Endothelial cell of umbilical vein (primary cell): ENCODE results near the gene NFS1. TPM values are rescaled to one million over a fixed set of nuclear protein-coding genes. Genes with fewer than 3 reads are reported as not detected.
"Not testable (repeated sequence)": the region's sequence is repeated elsewhere in the genome, so short reads cannot be mapped to it uniquely, and the experiment has no call there.

Experiments used
- BruUV-seq: library from RNA; stranded (reverse); fragments of 400-500 nt; replicated peaks from 2 replicates; lab custom pipeline; 2021; lab: Mats Ljungman, UMichigan
- CTCF ChIA-PET: fragments of 300-600, 350-600 bp; sonication (Branson Sonifier 250); formaldehyde crosslinking; loops from one replicate; lab custom pipeline; 2021; ENCODE audit warnings: antibody characterized with exemption, inconsistent platforms; lab: Charles Lee
- POLR2A ChIA-PET: fragments of 300-600, 350-600 bp; sonication (Branson Sonifier 250); formaldehyde crosslinking; loops from one replicate; lab custom pipeline; 2021; ENCODE audit warnings: antibody characterized with exemption, inconsistent platforms; lab: Charles Lee
- DNase-seq: peaks from one replicate; pipeline ENCODE4 v3.0.0-alpha.2; 2011; ENCODE audit warnings: low read depth, low spot score
- FAIRE-seq: peaks from 2 replicates; lab custom pipeline; 2011; peaks lifted over from hg19 to GRCh38; lab: Jason Lieb, UNC
- H2AFZ ChIP-seq: 2 replicates; pipeline ENCODE4 v1.6.0; 2012; ENCODE audit warnings: low read depth, low read length, control low read depth, inconsistent platforms
- H3K27ac ChIP-seq: 2 replicates; pipeline ENCODE4 v1.5.1; 2011; ENCODE audit warnings: low read depth, mild to moderate bottlenecking, control low read depth, low read length, moderate library complexity; ENCODE audit not compliant: insufficient read depth
- H3K27me3 ChIP-seq, 2 experiments: 2 replicates each; pipeline versions ENCODE4 v1.6.0 to v1.6.1; 2011; ENCODE audit warnings: low read length in 2 of 2, mixed read lengths in 1 of 2; ENCODE audit not compliant: control insufficient read depth in 2 of 2, insufficient read depth in 2 of 2
- H3K36me3 ChIP-seq, 2 experiments: 2 replicates in 1 of 2; 3 replicates in 1 of 2; pipeline ENCODE4 v1.5.1; 2011; ENCODE audit warnings: low read length in 2 of 2, mild to moderate bottlenecking in 1 of 2, moderate library complexity in 1 of 2; ENCODE audit not compliant: control insufficient read depth in 2 of 2, insufficient read depth in 2 of 2; ENCODE audit errors: extremely low read depth in 1 of 2
- H3K4me1 ChIP-seq: 3 replicates; pipeline ENCODE4 v1.5.1; 2011; ENCODE audit warnings: mild to moderate bottlenecking, low read length; ENCODE audit not compliant: control insufficient read depth, insufficient read depth; ENCODE audit errors: extremely low read depth
- H3K4me2 ChIP-seq: 2 replicates; pipeline ENCODE4 v1.6.1; 2011; ENCODE audit warnings: low read length, control low read depth, mixed read lengths; ENCODE audit not compliant: insufficient read depth
- H3K4me3 ChIP-seq, 3 experiments: fragments of 200-600 bp in 1 of 3; sonication (generic), shearing (Covaris generic) in 1 of 3; replicated peaks in 1 of 3; 2 replicates each; pipeline ENCODE4 v1.5.1; 2011 to 2016; ENCODE audit warnings: control low read depth in 3 of 3, low read length in 3 of 3, mild to moderate bottlenecking in 2 of 3, inconsistent platforms in 1 of 3, low read depth in 1 of 3, moderate library complexity in 1 of 3; ENCODE audit not compliant: insufficient read depth in 1 of 3
- H3K79me2 ChIP-seq: 2 replicates; pipeline ENCODE4 v1.6.0; 2012; ENCODE audit warnings: low read length, inconsistent platforms; ENCODE audit not compliant: control insufficient read depth, insufficient read depth
- H3K9ac ChIP-seq: replicated peaks from 2 replicates; pipeline ENCODE3; 2011; ENCODE audit warnings: low read length, control low read depth; ENCODE audit not compliant: insufficient read depth; ENCODE audit errors: extremely low read depth
- H3K9me1 ChIP-seq: replicated peaks from 3 replicates; pipeline ENCODE4 v1.6.0; 2011; ENCODE audit warnings: mild to moderate bottlenecking, low read length; ENCODE audit not compliant: control insufficient read depth, insufficient read depth; ENCODE audit errors: extremely low read depth
- H3K9me3 ChIP-seq: replicated peaks from 2 replicates; pipeline ENCODE4 v1.5.1; 2012; ENCODE audit warnings: low read length, inconsistent platforms; ENCODE audit not compliant: control insufficient read depth, insufficient read depth
- H4K20me1 ChIP-seq: replicated peaks from 2 replicates; pipeline ENCODE3; 2011; ENCODE audit warnings: mild to moderate bottlenecking, low read length; ENCODE audit not compliant: control insufficient read depth, insufficient read depth; ENCODE audit errors: extremely low read depth
- EZH2 ChIP-seq: IDR thresholded peaks from 2 replicates; pipeline ENCODE4 v1.6.1; 2012; ENCODE audit warnings: borderline replicate concordance, low read depth, mild to moderate bottlenecking, moderate library complexity, low read length, inconsistent platforms; ENCODE audit not compliant: severe bottlenecking
- FOS ChIP-seq: IDR thresholded peaks from 2 replicates; pipeline ENCODE4 v1.6.1; 2011; ENCODE audit warnings: mild to moderate bottlenecking, low read length, moderate library complexity, borderline replicate concordance; ENCODE audit not compliant: insufficient read depth
- GATA2 ChIP-seq: IDR thresholded peaks from 2 replicates; pipeline ENCODE4 v1.7.0; 2011; ENCODE audit warnings: low read depth, mild to moderate bottlenecking, moderate library complexity, mixed read lengths, low read length; ENCODE audit not compliant: insufficient read length, insufficient read depth
- JUN ChIP-seq: IDR thresholded peaks from 2 replicates; pipeline ENCODE4 v1.6.1; 2011; ENCODE audit warnings: borderline replicate concordance, low read depth; ENCODE audit not compliant: insufficient read length, insufficient read depth
- MYC ChIP-seq: IDR thresholded peaks from one replicate; pipeline ENCODE4 v1.6.1; 2011; ENCODE audit warnings: mild to moderate bottlenecking, low read depth, low read length
- POLR2A ChIP-seq: IDR thresholded peaks from 2 replicates; pipeline ENCODE4 v1.6.1; 2012; ENCODE audit warnings: low read depth, mild to moderate bottlenecking, control low read depth, low read length
- POLR2AphosphoS5 ChIP-seq: IDR thresholded peaks from 2 replicates; pipeline ENCODE4 v1.6.1; 2012; ENCODE audit warnings: low read depth, mild to moderate bottlenecking, control low read depth, low read length, moderate library complexity; ENCODE audit not compliant: insufficient read depth
- dilution Hi-C: fragments of 300-500 bp; cut with MboI; formaldehyde crosslinking; loops from one replicate; pipeline ENCODE4 v1.15.0; 2019; ENCODE audit warnings: low sequenced_read_pairs; ENCODE audit not compliant: extremely low pct_ligation_motif_present
- intact Hi-C: fragments of 100-400 bp; cut with micrococcal nuclease; formaldehyde crosslinking; loops from one replicate; pipeline ENCODE4 v1.10.0; 2022
- polyA plus RNA-seq, 4 experiments: library from polyadenylated mRNA; depleted of rRNA in 3 of 4; stranded (reverse) in 3 of 4; unstranded in 1 of 4; fragments of >200 nt; gene quantifications; 2 replicates each; pipeline versions ENCODE4 v1.2.1 to v1.2.3, GENCODE V29; 2011 to 2012; ENCODE audit warnings: missing spikeins in 1 of 4
- total RNA-seq: library from RNA; stranded (reverse); gene quantifications from 2 replicates; pipeline ENCODE4 v1.2.3, GENCODE V29; 2021
- TF ChIP-seq, protein P1 (sequence below), 2 donors: IDR thresholded peaks; 1 replicate in 1 of 2; 2 replicates in 1 of 2; pipeline ENCODE4 v1.5.1; 2011; ENCODE audit warnings: low read length in 2 of 2, mild to moderate bottlenecking in 2 of 2, moderate library complexity in 2 of 2, control low read depth in 1 of 2, inconsistent platforms in 1 of 2, low read depth in 1 of 2; ENCODE audit not compliant: insufficient read depth in 1 of 2; ENCODE audit errors: extremely low read depth in 1 of 2
- TF ChIP-seq, protein P2 (sequence below): IDR thresholded peaks from 2 replicates; pipeline ENCODE4 v1.6.1; 2011; ENCODE audit not compliant: insufficient read depth, insufficient read length

The NFS1 gene
- total and polyA plus RNA-seq, 2 donors (not counting 3 experiments of a cell fraction or from before 2014, with no cell fraction given), result 25.1 to 28.4 TPM

DNA sequence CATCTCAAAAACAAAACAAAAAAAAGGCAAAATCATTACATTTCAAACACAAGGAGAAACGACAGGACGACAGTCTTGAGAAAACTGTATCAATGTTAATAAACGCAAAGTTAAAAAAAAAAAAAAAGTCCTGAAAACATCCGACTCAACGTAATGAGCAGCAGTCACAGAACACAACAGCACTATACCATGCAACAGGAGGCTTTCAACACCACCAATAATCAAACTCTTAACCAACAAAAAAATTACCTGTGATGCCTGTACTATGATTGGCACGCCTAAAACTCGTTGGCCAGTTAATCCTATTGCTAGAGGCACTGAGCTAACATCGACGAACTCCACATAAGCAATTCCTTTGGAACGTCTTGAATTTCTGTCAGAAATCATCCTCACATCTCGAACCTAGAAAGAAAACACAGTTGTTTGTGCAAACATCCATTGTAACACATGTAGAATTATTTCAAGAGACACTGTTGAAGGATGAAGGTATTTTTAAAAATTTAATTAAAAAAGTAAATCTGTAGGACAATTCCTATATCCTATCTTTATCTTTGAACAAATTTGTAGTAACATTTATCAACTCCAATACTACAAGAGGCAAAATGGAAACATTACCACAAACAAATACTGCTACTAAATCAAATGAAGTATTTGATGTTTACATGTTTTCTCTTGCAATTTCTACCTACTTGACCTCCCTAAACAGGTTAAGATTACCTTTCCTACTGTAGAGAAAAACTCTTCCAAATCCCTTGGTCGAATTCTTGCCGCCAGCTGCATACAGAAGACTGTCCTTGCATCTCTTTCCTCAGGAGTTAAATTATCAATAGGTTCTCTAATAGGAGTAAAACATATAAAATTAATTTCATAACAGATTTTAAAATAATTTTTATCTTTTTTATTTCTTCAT is 25.4 kb upstream of the NFS1 start:
- H3K9me3 ChIP-seq, result no peaks in the 10 kb centered on the region
- peaks cover 85% of the 10 kb centered on the region for H3K79me2 ChIP-seq
- no TSS peak for BruUV-seq
- TF ChIP-seq EZH2, result no peak
- no peak for TF ChIP-seq POLR2A
- TF ChIP-seq, protein P1, sequence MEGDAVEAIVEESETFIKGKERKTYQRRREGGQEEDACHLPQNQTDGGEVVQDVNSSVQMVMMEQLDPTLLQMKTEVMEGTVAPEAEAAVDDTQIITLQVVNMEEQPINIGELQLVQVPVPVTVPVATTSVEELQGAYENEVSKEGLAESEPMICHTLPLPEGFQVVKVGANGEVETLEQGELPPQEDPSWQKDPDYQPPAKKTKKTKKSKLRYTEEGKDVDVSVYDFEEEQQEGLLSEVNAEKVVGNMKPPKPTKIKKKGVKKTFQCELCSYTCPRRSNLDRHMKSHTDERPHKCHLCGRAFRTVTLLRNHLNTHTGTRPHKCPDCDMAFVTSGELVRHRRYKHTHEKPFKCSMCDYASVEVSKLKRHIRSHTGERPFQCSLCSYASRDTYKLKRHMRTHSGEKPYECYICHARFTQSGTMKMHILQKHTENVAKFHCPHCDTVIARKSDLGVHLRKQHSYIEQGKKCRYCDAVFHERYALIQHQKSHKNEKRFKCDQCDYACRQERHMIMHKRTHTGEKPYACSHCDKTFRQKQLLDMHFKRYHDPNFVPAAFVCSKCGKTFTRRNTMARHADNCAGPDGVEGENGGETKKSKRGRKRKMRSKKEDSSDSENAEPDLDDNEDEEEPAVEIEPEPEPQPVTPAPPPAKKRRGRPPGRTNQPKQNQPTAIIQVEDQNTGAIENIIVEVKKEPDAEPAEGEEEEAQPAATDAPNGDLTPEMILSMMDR (IDR thresholded peaks at IDR 0.05; ENCODE audit: extremely low read depth in 1 of 2, insufficient read depth in 1 of 2, low read depth in 1 of 2, low read length in 2 of 2), result no peak
- no peak for TF ChIP-seq POLR2AphosphoS5
- TF ChIP-seq GATA2, result no peak
- TF ChIP-seq FOS, result no peak
- TF ChIP-seq, protein P2, sequence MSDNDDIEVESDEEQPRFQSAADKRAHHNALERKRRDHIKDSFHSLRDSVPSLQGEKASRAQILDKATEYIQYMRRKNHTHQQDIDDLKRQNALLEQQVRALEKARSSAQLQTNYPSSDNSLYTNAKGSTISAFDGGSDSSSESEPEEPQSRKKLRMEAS, result no peak
- TF ChIP-seq MYC, result no peak
- TF ChIP-seq JUN, result no peak
- no peaks in the 10 kb centered on the region for H3K9me1 ChIP-seq
- dilution Hi-C loops (no loop called here), intact Hi-C loops (no loop called here)
- H3K4me2 ChIP-seq, result no peak overlapping the region
- no peak overlapping the region for H3K4me3 ChIP-seq
- FAIRE-seq, result peak; percentile 54
- H2AFZ ChIP-seq, result no peak overlapping the region
- no peaks in the 10 kb centered on the region for H3K4me1 ChIP-seq
- DNase-seq, result no peak
- H3K36me3 ChIP-seq, result peaks cover 51 to 60% of the 10 kb centered on the region in 2 experiments
- H3K27ac ChIP-seq, result no peak overlapping the region
- H3K9ac ChIP-seq, result no peak overlapping the region
- H4K20me1 ChIP-seq, result peaks cover 7% of the 10 kb centered on the region
- ChIA-PET POLR2A (interaction anchor here (1.3 kb wide), 1 partner anchor 9 kb away, joined by 4 read pairs; no protein-coding TSS in a partner anchor), CTCF (no interaction called here)
- H3K27me3 ChIP-seq, result no peaks in the 10 kb centered on the region

DNA sequence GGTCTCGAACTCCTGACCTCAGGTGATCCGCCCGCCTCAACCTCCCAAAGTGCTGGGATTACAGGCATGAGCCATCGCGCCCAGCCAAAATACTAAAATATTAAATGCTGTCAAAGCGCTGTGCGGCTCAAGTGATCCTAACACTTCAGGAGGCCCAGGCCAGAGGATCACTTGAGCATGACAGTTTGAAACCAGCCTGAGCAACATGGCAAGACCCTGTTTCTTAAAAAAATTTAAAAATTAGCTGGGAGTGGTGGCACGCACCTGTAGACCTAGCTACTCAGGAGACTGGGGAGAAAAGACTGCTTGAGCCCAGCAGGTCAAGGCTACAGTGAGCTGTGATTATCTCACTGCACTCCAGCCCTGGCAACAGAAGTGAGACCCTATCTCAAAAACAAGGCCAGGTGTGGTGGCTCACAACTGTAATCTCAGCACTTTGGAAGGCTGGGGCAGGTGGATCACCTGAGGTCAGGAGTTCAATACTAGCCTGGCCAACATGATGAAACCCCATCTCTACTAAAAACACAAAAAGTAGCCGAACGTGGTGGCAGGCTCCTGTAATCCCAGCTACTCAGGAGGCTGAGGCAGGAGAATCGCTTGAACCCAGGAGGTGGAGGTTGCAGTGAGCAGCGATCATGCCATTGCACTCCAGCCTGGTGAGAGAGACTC is 24.6 kb upstream of the NFS1 start:
- FAIRE-seq, H3K9me1 ChIP-seq, H3K9me3 ChIP-seq, intact Hi-C loops, dilution Hi-C loops, H3K4me1 ChIP-seq, H3K27me3 ChIP-seq, CTCF ChIA-PET, H3K9ac ChIP-seq, H3K4me3 ChIP-seq, DNase-seq, H3K27ac ChIP-seq, H4K20me1 ChIP-seq, BruUV-seq, H2AFZ ChIP-seq, H3K4me2 ChIP-seq: not testable (repeated sequence)
- POLR2A ChIA-PET, result interaction anchor here (1.3 kb wide), 1 partner anchor 9 kb away, joined by 4 read pairs; no protein-coding TSS in a partner anchor
- peaks cover 52 to 65% of the 10 kb centered on the region in 2 experiments for H3K36me3 ChIP-seq
- H3K79me2 ChIP-seq, result peaks cover 86% of the 10 kb centered on the region
